Esophagus (tissue), 2 donors: Measurements from ENCODE around the gene SLC16A1. TPM values are rescaled to one million over a fixed set of nuclear protein-coding genes. Genes with fewer than 3 reads are reported as not detected.
"Not testable (repeated sequence)": the region's sequence is repeated elsewhere in the genome, so short reads cannot be mapped to it uniquely, and the experiment has no call there.

Experiments
- H3K27ac ChIP-seq, 2 donors: one replicate each; pipeline ENCODE4 v1.5.1; 2013; ENCODE audit warnings: low read depth in 2 of 2, mild to moderate bottlenecking in 2 of 2, inconsistent platforms in 1 of 2, low read length in 1 of 2, moderate library complexity in 1 of 2
- H3K27me3 ChIP-seq, 2 donors: one replicate each; pipeline ENCODE4 v1.6.1; 2013; ENCODE audit warnings: low read length in 2 of 2, control low read depth in 1 of 2, mild to moderate bottlenecking in 1 of 2; ENCODE audit not compliant: insufficient read depth in 2 of 2, control insufficient read depth in 1 of 2
- H3K36me3 ChIP-seq, 2 donors: one replicate each; pipeline ENCODE4 v1.6.1; 2013; ENCODE audit warnings: low read length in 1 of 2; ENCODE audit not compliant: control insufficient read depth in 2 of 2, insufficient read depth in 2 of 2
- H3K4me1 ChIP-seq, 2 donors: one replicate each; pipeline ENCODE4 v1.6.1; 2013; ENCODE audit warnings: low read length in 1 of 2; ENCODE audit not compliant: control insufficient read depth in 2 of 2, insufficient read depth in 2 of 2
- H3K4me3 ChIP-seq, 2 donors: one replicate each; pipeline ENCODE4 v1.5.1; 2013; ENCODE audit warnings: low read length in 2 of 2, mild to moderate bottlenecking in 2 of 2, low read depth in 1 of 2, moderate library complexity in 1 of 2
- H3K9me3 ChIP-seq, 2 donors: one replicate each; pipeline ENCODE4 v1.6.1; 2013; ENCODE audit warnings: mild to moderate bottlenecking in 2 of 2, low read depth in 1 of 2, low read length in 1 of 2, moderate library complexity in 1 of 2; ENCODE audit not compliant: control insufficient read depth in 2 of 2, insufficient read depth in 1 of 2
- WGBS, 2 donors: extraction: QIAGEN DNeasy Blood & Tissue Kit; methylation state at CpG; one replicate each; pipeline ENCODE4 v1.1.7; 2013; 5-methylcytosine and 5-hydroxymethylcytosine counted together
- polyA plus RNA-seq, 2 donors: library from polyadenylated mRNA; stranded (reverse); fragments of 200-250 nt; gene quantifications; one replicate each; pipeline ENCODE4 v1.2.3, GENCODE V29; 2013
- donor health status: healthy with polysubstance abuse.
- donor health status: Bipolar disorder and iron deficiency.

The SLC16A1 gene
- polyA plus RNA-seq, 2 donors = 7.4 to 13.0 TPM

- H3K4me1 ChIP-seq = no peaks in the 10 kb centered on the region
- WGBS, 2 donors = 98 to 100% methylated on average over 3 of the region's 3 CpGs
- H3K27ac ChIP-seq = no peak overlapping the region
- no peaks in the 10 kb centered on the region for H3K27me3 ChIP-seq
- H3K9me3 ChIP-seq = peaks cover 8 to 14% of the 10 kb centered on the region in 2 donors
- H3K36me3 ChIP-seq = no peaks in the 10 kb centered on the region
- no peak overlapping the region for H3K4me3 ChIP-seq
Observed at GRCh38 chr1:112894010-112894292, 62.0 kb downstream of the SLC16A1 start.

- 86 to 93% methylated on average over 6 of the region's 6 CpGs for WGBS, 2 donors
- Histone ChIP-seq H3K27me3 (no peaks in the 10 kb centered on the region), H3K36me3 (no peaks in the 10 kb centered on the region), H3K27ac (no peak overlapping the region), H3K9me3 (peaks cover 8 to 14% of the 10 kb centered on the region in 2 donors), H3K4me3 (no peak overlapping the region), H3K4me1 (peaks cover 0 to under 1% of the 10 kb centered on the region in 2 donors)
Observed at GRCh38 chr1:112893288-112894009, 62.5 kb downstream of the SLC16A1 start.

DNA sequence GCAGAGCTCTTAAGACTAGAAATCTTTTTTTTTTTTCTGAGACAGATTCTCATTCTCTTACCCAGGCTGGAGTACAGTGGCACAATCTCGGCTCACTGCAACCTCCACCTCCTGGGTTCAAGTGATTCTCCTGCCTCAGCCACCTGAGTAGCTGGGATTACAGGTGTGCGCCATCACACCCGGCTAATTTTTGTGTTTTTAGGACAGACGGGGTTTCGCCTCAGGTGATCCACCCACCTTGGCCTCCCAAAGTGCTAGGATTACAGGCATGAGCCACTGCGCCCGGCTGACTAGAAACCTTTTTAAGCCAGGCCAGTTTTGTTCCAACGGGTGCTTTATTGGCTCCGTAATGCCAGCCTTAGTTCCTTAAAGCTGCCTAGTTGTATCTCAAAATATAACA lies 66.1 kb downstream of the SLC16A1 start:
- WGBS, 2 donors = 61 to 68% methylated on average over 9 of the region's 9 CpGs
- H3K27me3 ChIP-seq, H3K4me3 ChIP-seq, H3K27ac ChIP-seq, H3K4me1 ChIP-seq, H3K9me3 ChIP-seq, H3K36me3 ChIP-seq: not testable (repeated sequence)

- H3K4me3 ChIP-seq = no peak overlapping the region
- 55 to 73% methylated on average over 2 of the region's 2 CpGs for WGBS, 2 donors
- no peaks in the 10 kb centered on the region for H3K36me3 ChIP-seq
- no peak overlapping the region for H3K27ac ChIP-seq
- H3K4me1 ChIP-seq = peaks cover 0 to 2% of the 10 kb centered on the region in 2 donors
- peaks cover 1 to 2% of the 10 kb centered on the region in 2 donors for H3K9me3 ChIP-seq
- no peaks in the 10 kb centered on the region for H3K27me3 ChIP-seq
Observed at GRCh38 chr1:112889052-112889768, 66.8 kb downstream of the SLC16A1 start.

GRCh38 chr1:112888630-112889029 lies 67.4 kb downstream of the SLC16A1 start:
- H3K27me3 ChIP-seq = no peaks in the 10 kb centered on the region
- 67 to 74% methylated on average over 2 of the region's 2 CpGs for WGBS, 2 donors
- H3K27ac ChIP-seq = no peak overlapping the region
- H3K4me3 ChIP-seq = no peak overlapping the region
- no peaks in the 10 kb centered on the region for H3K36me3 ChIP-seq
- H3K4me1 ChIP-seq = peaks cover 0 to 2% of the 10 kb centered on the region in 2 donors
- H3K9me3 ChIP-seq = peaks cover 0 to 2% of the 10 kb centered on the region in 2 donors

- Histone ChIP-seq H3K4me1 (peaks cover 0 to 2% of the 10 kb centered on the region in 2 donors), H3K9me3 (no peaks in the 10 kb centered on the region), H3K27me3 (no peaks in the 10 kb centered on the region), H3K36me3 (no peaks in the 10 kb centered on the region), H3K27ac (no peak overlapping the region), H3K4me3 (no peak overlapping the region)
- 87% methylated on average over 10 of the region's 10 CpGs for WGBS, 2 donors
Observed at GRCh38 chr1:112887599-112888283, 68.3 kb downstream of the SLC16A1 start.

DNA sequence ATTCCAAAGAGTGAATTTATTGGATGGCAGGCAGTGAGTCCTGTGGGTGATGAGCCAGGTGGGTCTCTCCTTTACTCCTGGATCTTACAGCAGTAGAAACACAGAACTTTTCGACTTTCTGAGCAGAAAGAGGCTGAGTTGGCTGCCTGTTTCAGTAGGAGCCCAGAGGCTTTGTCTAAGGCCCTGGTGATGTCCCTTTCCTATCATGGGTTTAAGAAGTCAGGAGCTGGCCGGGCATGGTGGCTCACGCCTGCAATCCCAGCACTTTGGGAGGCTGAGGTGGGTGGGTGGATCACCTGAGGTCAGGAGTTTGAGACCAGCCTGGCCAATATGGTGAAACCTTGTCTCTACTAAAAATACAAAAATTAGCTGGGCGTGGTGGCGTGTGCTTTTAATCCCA lies 71.0 kb downstream of the SLC16A1 start:
- H3K4me1 ChIP-seq, H3K27me3 ChIP-seq, H3K27ac ChIP-seq, H3K4me3 ChIP-seq, H3K36me3 ChIP-seq, H3K9me3 ChIP-seq: not testable (repeated sequence)
- 89 to 94% methylated on average over 5 of the region's 5 CpGs for WGBS, 2 donors

- Histone ChIP-seq H3K27me3 (no peaks in the 10 kb centered on the region), H3K4me3 (no peak overlapping the region), H3K27ac (peak overlapping the region in 1 of 2 donors; percentile 8), H3K9me3 (no peaks in the 10 kb centered on the region), H3K4me1 (peaks cover 3 to 4% of the 10 kb centered on the region in 2 donors), H3K36me3 (no peaks in the 10 kb centered on the region)
- WGBS, 2 donors = 27 to 40% methylated on average over 4 of the region's 4 CpGs
Observed at GRCh38 chr1:112882271-112882744, 73.7 kb downstream of the SLC16A1 start.

DNA sequence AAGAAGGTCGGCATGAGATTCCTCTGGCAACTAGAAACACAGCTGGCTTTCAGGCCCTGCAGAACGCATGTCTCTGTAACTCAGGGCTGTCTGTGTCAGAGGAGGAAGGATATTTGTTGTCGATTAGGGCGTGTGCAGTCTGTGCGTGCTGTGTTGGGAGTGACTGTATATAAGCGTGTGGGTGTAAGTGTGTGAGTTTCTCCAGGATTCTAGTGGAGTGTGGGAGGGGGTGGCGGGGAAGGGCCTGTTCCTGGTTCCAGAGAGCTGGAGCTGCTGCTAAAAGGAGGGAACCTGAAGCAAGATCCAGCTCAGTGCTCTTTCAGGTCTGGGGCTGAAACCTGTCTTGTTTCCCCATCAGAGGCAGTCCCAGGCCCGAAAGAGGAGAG lies 74.3 kb downstream of the SLC16A1 start:
- Histone ChIP-seq H3K4me3 (no peak overlapping the region), H3K4me1 (peaks cover 3 to 4% of the 10 kb centered on the region in 2 donors), H3K27me3 (no peaks in the 10 kb centered on the region), H3K9me3 (no peaks in the 10 kb centered on the region), H3K36me3 (no peaks in the 10 kb centered on the region), H3K27ac (peak overlapping the region in 1 of 2 donors; percentile 8)
- 54 to 58% methylated on average over 8 of the region's 8 CpGs for WGBS, 2 donors
